ENCODE data around the gene FAM221A. TPM values are rescaled to one million over a fixed set of nuclear protein-coding genes. Genes with fewer than 3 reads are reported as not detected.

The FAM221A gene
- total RNA-seq, 2 experiments from 2014 or later = 7.3 to 9.2 TPM

DNA sequence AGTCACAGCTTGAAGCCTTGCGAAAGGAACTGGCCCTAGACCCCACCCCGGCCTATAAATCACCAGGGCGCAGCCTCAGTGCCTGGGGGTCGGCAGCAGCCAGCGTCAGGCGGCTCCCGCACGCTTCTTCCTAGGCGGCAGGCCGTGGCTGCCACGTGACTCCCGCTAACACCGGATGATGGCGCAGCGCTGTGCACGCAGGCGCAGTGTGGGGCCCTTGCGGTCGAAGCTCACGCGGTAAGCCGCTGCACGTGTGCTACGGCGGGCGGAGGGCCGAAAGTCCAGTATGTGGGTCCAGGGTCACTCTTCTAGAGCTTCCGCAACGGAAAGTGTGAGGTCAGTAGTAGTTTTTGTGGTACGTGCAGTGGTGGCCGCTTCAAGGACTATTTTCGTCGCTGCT, 30.0 kb downstream of the FAM221A start, which contains the start of gene STK31:
Gene STK31 (plus strand): TSS at position 220 of the 400 bp plus-strand sequence. CDS start 67 bp downstream, at position 287.
- DNase-seq (ENCODE audit: low spot score) = no peak
- Histone ChIP-seq H3K79me2 (ENCODE audit: insufficient read depth, low read depth, low read length) (no peaks in the 10 kb centered on the region), H3K27ac (ENCODE audit: low read depth, low read length, poor library complexity, severe bottlenecking) (no peak within 1 kb of the TSS), H2AFZ (ENCODE audit: low read length) (no peak within 1 kb of the TSS), H3K4me2 (ENCODE audit: low read length) (no peak within 1 kb of the TSS), H3K36me3 (ENCODE audit: insufficient read depth, low read length) (no peaks in the 10 kb centered on the region), H3K9me2 (ENCODE audit: insufficient read depth, low read length) (no peaks in the 10 kb centered on the region), H4K20me1 (ENCODE audit: insufficient read depth, low read length) (no peaks in the 10 kb centered on the region), H3K4me1 (ENCODE audit: insufficient read depth, low read length, poor library complexity, severe bottlenecking) (no peaks in the 10 kb centered on the region), H3K4me3 (ENCODE audit: low read depth, low read length, poor library complexity, severe bottlenecking) (no peak within 1 kb of the TSS), H3K9me3 (ENCODE audit: low read length) (peaks cover 7% of the 10 kb centered on the region; the same call in 1 of the 2 replicates)
- no TSS peak for BruUV-seq (replicated peaks)
- intact Hi-C loops (cut with micrococcal nuclease; ENCODE audit: unreplicated experiment) = loop anchor here (5.0 kb wide), 4 partner anchors 58 to 448 kb away; no protein-coding TSS in a partner anchor
- no peak for TF ChIP-seq EZH2phosphoT487 (IDR thresholded peaks at IDR 0.05; ENCODE audit: borderline replicate concordance, low read depth, low read length)
- TF ChIP-seq, protein P1, sequence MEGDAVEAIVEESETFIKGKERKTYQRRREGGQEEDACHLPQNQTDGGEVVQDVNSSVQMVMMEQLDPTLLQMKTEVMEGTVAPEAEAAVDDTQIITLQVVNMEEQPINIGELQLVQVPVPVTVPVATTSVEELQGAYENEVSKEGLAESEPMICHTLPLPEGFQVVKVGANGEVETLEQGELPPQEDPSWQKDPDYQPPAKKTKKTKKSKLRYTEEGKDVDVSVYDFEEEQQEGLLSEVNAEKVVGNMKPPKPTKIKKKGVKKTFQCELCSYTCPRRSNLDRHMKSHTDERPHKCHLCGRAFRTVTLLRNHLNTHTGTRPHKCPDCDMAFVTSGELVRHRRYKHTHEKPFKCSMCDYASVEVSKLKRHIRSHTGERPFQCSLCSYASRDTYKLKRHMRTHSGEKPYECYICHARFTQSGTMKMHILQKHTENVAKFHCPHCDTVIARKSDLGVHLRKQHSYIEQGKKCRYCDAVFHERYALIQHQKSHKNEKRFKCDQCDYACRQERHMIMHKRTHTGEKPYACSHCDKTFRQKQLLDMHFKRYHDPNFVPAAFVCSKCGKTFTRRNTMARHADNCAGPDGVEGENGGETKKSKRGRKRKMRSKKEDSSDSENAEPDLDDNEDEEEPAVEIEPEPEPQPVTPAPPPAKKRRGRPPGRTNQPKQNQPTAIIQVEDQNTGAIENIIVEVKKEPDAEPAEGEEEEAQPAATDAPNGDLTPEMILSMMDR (conservative IDR thresholded peaks at IDR 0.05; ENCODE audit: low read length) = no peak
- POLR2A ChIA-PET = interaction anchor here (0.7 to 1.5 kb wide), 2 partner anchors 95 to 438 kb away, joined by 3 to 4 read pairs; no protein-coding TSS in a partner anchor
- CTCF ChIA-PET (ENCODE audit: unreplicated experiment) = no interaction called here

DNA sequence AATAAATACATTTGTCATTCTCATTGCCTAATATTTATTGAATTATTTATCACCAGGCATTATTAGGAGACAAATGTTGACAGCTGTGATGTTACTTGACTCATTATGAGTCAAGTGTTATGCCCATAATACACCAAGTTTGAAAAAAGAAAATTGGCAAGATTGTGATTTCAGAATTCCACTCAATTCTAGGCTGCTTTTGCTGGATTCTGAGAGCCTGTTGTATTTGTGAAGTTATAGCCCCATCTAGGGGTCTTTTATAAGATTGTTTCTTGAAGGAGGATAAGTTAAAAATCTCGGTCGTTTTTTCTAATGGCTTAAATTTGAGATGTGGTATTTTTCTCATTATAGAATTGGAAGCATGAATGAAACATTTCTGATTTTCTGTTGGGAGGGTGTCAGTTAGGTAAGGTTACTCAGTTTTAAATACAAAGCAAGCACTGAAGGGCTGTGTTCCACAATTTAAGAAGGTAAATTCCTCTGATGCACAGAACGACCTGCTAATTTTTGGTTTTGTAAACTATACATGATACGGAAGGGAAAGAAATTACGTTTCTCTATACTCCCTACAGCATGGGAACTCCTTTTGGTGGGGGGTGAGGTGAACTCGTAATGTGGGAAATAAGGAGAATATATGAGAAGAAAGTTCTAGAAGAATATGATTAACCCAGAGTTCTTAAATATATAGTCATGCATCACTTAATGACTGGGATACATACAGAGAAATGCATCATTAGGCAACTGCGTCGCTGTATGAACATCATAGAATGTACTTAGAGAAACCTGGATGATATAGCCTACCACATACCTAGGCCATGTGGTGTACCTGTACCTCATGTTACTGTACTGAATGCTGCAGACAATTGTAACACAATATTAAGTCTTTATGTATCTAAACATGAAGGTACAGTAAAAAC, 32.6 kb downstream of the FAM221A start:
- BruUV-seq (replicated peaks) = no TSS peak
- ChIA-PET POLR2A (interaction anchor here (0.6 to 1.0 kb wide), 2 partner anchors 33 to 130 kb away, joined by 3 read pairs; no protein-coding TSS in a partner anchor), CTCF (ENCODE audit: unreplicated experiment) (no interaction called here)

More for the DNA sequence above, 32.6 kb downstream of the FAM221A start:
- DNase-seq (ENCODE audit: low spot score) = peak; percentile 67
- H3K79me2 ChIP-seq (ENCODE audit: insufficient read depth, low read depth, low read length) = no peaks in the 10 kb centered on the region
- intact Hi-C loops (cut with micrococcal nuclease; ENCODE audit: unreplicated experiment) = loop anchor here (1.0 to 5.0 kb wide), 6 partner anchors 60 to 450 kb away; no protein-coding TSS in a partner anchor
- H3K27ac ChIP-seq (ENCODE audit: low read depth, low read length, poor library complexity, severe bottlenecking) = no peak overlapping the region
- TF ChIP-seq EZH2phosphoT487 (IDR thresholded peaks at IDR 0.05; ENCODE audit: borderline replicate concordance, low read depth, low read length) = no peak
- TF ChIP-seq, protein P1 (conservative IDR thresholded peaks at IDR 0.05; ENCODE audit: low read length) = peak; percentile 90
- no peaks in the 10 kb centered on the region for H3K36me3 ChIP-seq (ENCODE audit: insufficient read depth, low read length)
- no peak overlapping the region for H2AFZ ChIP-seq (ENCODE audit: low read length)
- H3K9me2 ChIP-seq (ENCODE audit: insufficient read depth, low read length) = no peaks in the 10 kb centered on the region
- H3K4me3 ChIP-seq (ENCODE audit: low read depth, low read length, poor library complexity, severe bottlenecking) = no peak overlapping the region
- no peaks in the 10 kb centered on the region for H4K20me1 ChIP-seq (ENCODE audit: insufficient read depth, low read length)
- no peaks in the 10 kb centered on the region for H3K4me1 ChIP-seq (ENCODE audit: insufficient read depth, low read length, poor library complexity, severe bottlenecking)
- no peak overlapping the region for H3K4me2 ChIP-seq (ENCODE audit: low read length)
- H3K9me3 ChIP-seq (ENCODE audit: low read length) = no peaks in the 10 kb centered on the region
